DND-41 (cell line): ENCODE data around the gene ATF6B.

Experiments used
- CTCF ChIP-seq: IDR thresholded peaks from 2 replicates; pipeline ENCODE4 v1.5.1; 2012; ENCODE audit warnings: borderline replicate concordance, low read length, moderate library complexity, mild to moderate bottlenecking; ENCODE audit not compliant: poor library complexity, severe bottlenecking; ENCODE audit errors: extremely low read depth
- EZH2 ChIP-seq: IDR thresholded peaks from 3 replicates; pipeline ENCODE4 v1.6.1; 2012; ENCODE audit warnings: borderline replicate concordance, low read depth, mild to moderate bottlenecking, moderate library complexity, low read length, inconsistent platforms; ENCODE audit not compliant: severe bottlenecking

- TF ChIP-seq CTCF (no peak), EZH2 (no peak)
Observed at GRCh38 chr6:32088487-32089049, 39.5 kb downstream of the ATF6B start.
